Panc1 (cell line): ENCODE results near the gene DNMT3A. TPM values are rescaled to one million over a fixed set of nuclear protein-coding genes. Genes with fewer than 3 reads are reported as not detected.

Experiments
- ATAC-seq: fragments of 200-7000 bp; cut with Tn5 transposase; 2 replicates; pipeline ENCODE4 v1.9.1; 2020; ENCODE audit warnings: mild to moderate bottlenecking, moderate library complexity
- BruUV-seq: library from RNA; stranded (reverse); fragments of 400-500 nt; replicated peaks from 2 replicates; lab custom pipeline; 2021; lab: Mats Ljungman, UMichigan
- CTCF ChIA-PET: fragments of 300-600 bp; sonication (Branson Sonifier 250); formaldehyde crosslinking; loops from one replicate; lab custom pipeline; 2022; ENCODE audit warnings: antibody characterized with exemption; lab: Charles Lee
- POLR2A ChIA-PET: fragments of 300-600 bp; sonication (Branson Sonifier 250); formaldehyde crosslinking; loops from one replicate; lab custom pipeline; 2022; ENCODE audit warnings: antibody characterized with exemption; lab: Charles Lee
- DNase-seq: peaks from one replicate; pipeline ENCODE4 v3.0.0-alpha.2; 2010; ENCODE audit warnings: low read depth, low spot score
- H3K27ac ChIP-seq: 2 replicates; pipeline ENCODE4 v1.5.1; 2011; ENCODE audit warnings: mild to moderate bottlenecking, low read length, inconsistent platforms
- H3K27me3 ChIP-seq: fragments of 200-500 bp; sonication (Bioruptor generic); 2 replicates; pipeline ENCODE4 v1.6.0; 2014; ENCODE audit warnings: low read length, inconsistent platforms; ENCODE audit not compliant: control insufficient read depth, insufficient read depth
- H3K36me3 ChIP-seq: fragments of 200-500 bp; sonication (Bioruptor generic); 2 replicates; pipeline ENCODE4 v1.5.1; 2014; ENCODE audit warnings: inconsistent platforms, mild to moderate bottlenecking, low read length, moderate library complexity; ENCODE audit not compliant: control insufficient read depth, insufficient read depth
- H3K4me1 ChIP-seq: 2 replicates; pipeline ENCODE4 v1.5.1; 2011; ENCODE audit warnings: inconsistent platforms, mild to moderate bottlenecking, low read length, moderate library complexity; ENCODE audit not compliant: control insufficient read depth, insufficient read depth
- H3K4me3 ChIP-seq, 2 experiments: 2 replicates each; pipeline ENCODE4 v1.5.1; 2011 to 2012; ENCODE audit warnings: low read depth in 2 of 2, low read length in 2 of 2, mild to moderate bottlenecking in 2 of 2, inconsistent platforms in 1 of 2, moderate library complexity in 1 of 2
- H3K9me3 ChIP-seq: fragments of 200-500 bp; sonication (Bioruptor generic); 2 replicates; pipeline ENCODE4 v1.5.1; 2014; ENCODE audit warnings: low read depth, mild to moderate bottlenecking, inconsistent platforms, low read length, moderate library complexity; ENCODE audit not compliant: control insufficient read depth, insufficient read depth
- POLR2AphosphoS5 ChIP-seq: IDR thresholded peaks from 2 replicates; pipeline ENCODE4 v1.6.1; 2012; ENCODE audit warnings: mild to moderate bottlenecking, low read depth, low read length, moderate library complexity
- REST ChIP-seq, 2 experiments: IDR thresholded peaks; 2 replicates each; pipeline ENCODE4 v1.6.1; 2011 to 2012; ENCODE audit warnings: low read depth in 2 of 2, control low read depth in 1 of 2, low read length in 1 of 2, mild to moderate bottlenecking in 1 of 2, moderate library complexity in 1 of 2; ENCODE audit not compliant: insufficient read depth in 1 of 2
- SIN3A ChIP-seq: IDR thresholded peaks from 2 replicates; pipeline ENCODE4 v1.6.1; 2012; ENCODE audit warnings: low read depth, mild to moderate bottlenecking, low read length, moderate library complexity, borderline replicate concordance; ENCODE audit not compliant: insufficient read depth
- TCF7L2 ChIP-seq: IDR thresholded peaks from 2 replicates; pipeline ENCODE4 v1.6.1; 2011; ENCODE audit warnings: mild to moderate bottlenecking, low read depth, low read length, inconsistent platforms
- in situ Hi-C: cut with HindIII; loops from 2 replicates; pipeline ENCODE4 v1.10.0; 2016; ENCODE audit warnings: low sequenced_read_pairs, low pct_unique_long_range_greater_than_20kb
- intact Hi-C: fragments of 100-400 bp; cut with micrococcal nuclease; formaldehyde crosslinking; loops from one replicate; pipeline ENCODE4 v1.10.0; 2022; ENCODE audit not compliant: unreplicated experiment
- total RNA-seq: library from RNA; stranded (reverse); gene quantifications from one replicate; pipeline ENCODE4 v1.2.1, GENCODE V29; 2021; ENCODE audit not compliant: unreplicated experiment
- TF ChIP-seq, protein P1 (sequence below): fragments of 450-650 bp; IDR thresholded peaks from 2 replicates; pipeline ENCODE4 v1.5.1; 2017; ENCODE audit warnings: mild to moderate bottlenecking

The DNMT3A gene
- total RNA-seq, 1 experiment from 2014 or later = 29.3 TPM

DNA sequence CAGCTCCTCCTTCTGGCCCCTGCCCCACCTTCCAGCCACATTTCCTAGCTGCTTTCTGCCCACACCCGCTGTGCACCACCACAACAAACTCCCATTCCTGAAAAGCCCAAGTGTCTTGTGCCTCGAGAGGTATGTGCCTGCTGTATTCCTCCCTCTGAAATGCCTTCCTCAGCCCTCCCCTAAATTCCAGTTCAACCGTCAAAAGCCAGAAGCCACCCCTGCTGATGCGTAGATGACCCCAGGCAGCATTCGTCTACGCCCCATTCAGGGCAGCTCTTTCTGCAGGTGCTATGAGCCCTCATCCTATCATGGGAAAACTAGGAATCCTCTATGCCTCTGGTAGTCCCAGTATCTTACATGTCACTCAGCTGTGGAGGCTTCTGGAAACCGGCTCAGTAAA, 71.7 kb downstream of the DNMT3A start:
- Histone ChIP-seq H3K27me3 (no peaks in the 10 kb centered on the region), H3K4me3 (no peak overlapping the region), H3K36me3 (no peaks in the 10 kb centered on the region), H3K27ac (no peak overlapping the region), H3K4me1 (no peaks in the 10 kb centered on the region), H3K9me3 (no peaks in the 10 kb centered on the region)
- CTCF ChIA-PET = no interaction called here
- no peak for TF ChIP-seq REST (IDR thresholded peaks at IDR 0.05; ENCODE audit: insufficient read depth in 1 of 2, low read depth in 2 of 2, low read length in 1 of 2)
- no peak for TF ChIP-seq POLR2AphosphoS5
- no peak for TF ChIP-seq SIN3A
- TF ChIP-seq, protein P1, sequence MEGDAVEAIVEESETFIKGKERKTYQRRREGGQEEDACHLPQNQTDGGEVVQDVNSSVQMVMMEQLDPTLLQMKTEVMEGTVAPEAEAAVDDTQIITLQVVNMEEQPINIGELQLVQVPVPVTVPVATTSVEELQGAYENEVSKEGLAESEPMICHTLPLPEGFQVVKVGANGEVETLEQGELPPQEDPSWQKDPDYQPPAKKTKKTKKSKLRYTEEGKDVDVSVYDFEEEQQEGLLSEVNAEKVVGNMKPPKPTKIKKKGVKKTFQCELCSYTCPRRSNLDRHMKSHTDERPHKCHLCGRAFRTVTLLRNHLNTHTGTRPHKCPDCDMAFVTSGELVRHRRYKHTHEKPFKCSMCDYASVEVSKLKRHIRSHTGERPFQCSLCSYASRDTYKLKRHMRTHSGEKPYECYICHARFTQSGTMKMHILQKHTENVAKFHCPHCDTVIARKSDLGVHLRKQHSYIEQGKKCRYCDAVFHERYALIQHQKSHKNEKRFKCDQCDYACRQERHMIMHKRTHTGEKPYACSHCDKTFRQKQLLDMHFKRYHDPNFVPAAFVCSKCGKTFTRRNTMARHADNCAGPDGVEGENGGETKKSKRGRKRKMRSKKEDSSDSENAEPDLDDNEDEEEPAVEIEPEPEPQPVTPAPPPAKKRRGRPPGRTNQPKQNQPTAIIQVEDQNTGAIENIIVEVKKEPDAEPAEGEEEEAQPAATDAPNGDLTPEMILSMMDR = no peak
- TF ChIP-seq TCF7L2 = no peak
- no TSS peak for BruUV-seq
- intact Hi-C loops = no loop called here
- POLR2A ChIA-PET = no interaction called here
- no peak for ATAC-seq
- DNase-seq = no peak
- in situ Hi-C loops = no loop called here

DNA sequence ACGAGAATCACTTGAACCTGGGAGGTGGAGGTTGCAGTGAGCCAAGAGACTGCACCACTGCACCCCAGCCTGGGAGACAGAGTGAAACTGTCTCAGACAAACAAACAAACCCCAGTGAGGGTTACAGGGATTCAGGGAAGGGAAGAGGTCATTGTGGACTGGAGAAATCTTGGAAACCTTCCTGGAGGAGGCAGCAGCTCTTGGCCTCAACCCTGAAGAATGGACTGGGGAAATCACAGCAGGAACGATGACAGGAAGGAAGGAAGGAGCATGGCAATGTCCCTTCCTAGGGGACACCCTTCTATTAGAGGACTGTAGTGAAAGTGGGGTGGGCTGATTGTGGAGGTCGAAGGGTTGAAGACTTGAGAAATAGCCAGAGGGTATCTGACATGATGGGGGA, 72.5 kb downstream of the DNMT3A start:
- H3K27ac ChIP-seq = no peak overlapping the region
- in situ Hi-C loops (no loop called here), intact Hi-C loops (no loop called here)
- DNase-seq (no peak), ATAC-seq (no peak)
- BruUV-seq = no TSS peak
- TF ChIP-seq REST (IDR thresholded peaks at IDR 0.05; ENCODE audit: insufficient read depth in 1 of 2, low read depth in 2 of 2, low read length in 1 of 2) (no peak), POLR2AphosphoS5 (no peak), SIN3A (no peak), TCF7L2 (no peak)
- TF ChIP-seq, protein P1 = no peak
- CTCF ChIA-PET = no interaction called here
- H3K4me3 ChIP-seq = no peak overlapping the region
- no peaks in the 10 kb centered on the region for H3K27me3 ChIP-seq
- H3K9me3 ChIP-seq = no peaks in the 10 kb centered on the region
- POLR2A ChIA-PET = no interaction called here
- H3K4me1 ChIP-seq = no peaks in the 10 kb centered on the region
- no peaks in the 10 kb centered on the region for H3K36me3 ChIP-seq
